CD4-positive, alpha-beta T cell treated with Interferon gamma for 1 hour (primary cell): ENCODE results near the gene ZDHHC14.
A peak's percentile ranks its signal among the peaks of the same experiment; 100 is the strongest.

ENCODE experiments used
- DNase-seq: peaks from one replicate; pipeline ENCODE4 v3.0.0-alpha.2; 2020

The ZDHHC14 gene

DNA sequence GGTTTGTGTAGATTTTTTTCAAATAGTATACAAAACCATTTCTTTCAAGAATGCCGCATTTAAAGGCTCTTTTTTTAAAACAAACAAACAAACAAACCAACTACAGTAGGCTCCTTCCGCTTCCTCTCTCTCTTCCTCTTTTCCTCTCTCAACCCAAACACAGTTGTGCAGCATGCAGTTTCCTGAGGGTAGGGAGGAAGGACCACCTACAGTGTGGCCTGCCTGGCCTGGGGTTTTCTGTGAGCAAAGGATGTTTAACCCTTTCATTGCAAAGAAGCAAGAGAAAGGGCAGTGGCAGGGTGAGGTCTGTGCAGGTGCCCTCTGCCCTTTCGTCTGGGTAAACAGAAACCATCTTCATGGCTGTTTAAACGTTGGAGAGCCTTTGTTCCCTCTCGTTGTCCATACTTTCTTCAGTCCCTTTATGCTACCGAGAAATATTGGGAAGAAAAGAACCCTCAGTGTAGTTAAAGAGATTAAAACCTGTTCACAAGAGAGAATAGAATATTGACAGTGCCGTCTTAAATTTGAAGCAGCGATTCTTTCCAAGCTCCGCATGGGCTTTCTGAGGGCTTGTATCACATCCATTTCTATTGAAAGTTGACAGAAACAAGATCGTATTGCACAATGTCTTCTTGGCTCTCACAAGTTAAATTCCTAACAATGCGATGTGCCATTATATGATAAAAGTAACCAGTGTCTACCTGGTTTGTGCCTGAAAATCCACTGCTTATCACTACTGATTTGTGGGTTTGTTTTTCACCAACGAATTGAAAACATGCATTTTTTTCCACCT, 226.5 kb downstream of the ZDHHC14 start:
- DNase-seq, result no peak

DNA sequence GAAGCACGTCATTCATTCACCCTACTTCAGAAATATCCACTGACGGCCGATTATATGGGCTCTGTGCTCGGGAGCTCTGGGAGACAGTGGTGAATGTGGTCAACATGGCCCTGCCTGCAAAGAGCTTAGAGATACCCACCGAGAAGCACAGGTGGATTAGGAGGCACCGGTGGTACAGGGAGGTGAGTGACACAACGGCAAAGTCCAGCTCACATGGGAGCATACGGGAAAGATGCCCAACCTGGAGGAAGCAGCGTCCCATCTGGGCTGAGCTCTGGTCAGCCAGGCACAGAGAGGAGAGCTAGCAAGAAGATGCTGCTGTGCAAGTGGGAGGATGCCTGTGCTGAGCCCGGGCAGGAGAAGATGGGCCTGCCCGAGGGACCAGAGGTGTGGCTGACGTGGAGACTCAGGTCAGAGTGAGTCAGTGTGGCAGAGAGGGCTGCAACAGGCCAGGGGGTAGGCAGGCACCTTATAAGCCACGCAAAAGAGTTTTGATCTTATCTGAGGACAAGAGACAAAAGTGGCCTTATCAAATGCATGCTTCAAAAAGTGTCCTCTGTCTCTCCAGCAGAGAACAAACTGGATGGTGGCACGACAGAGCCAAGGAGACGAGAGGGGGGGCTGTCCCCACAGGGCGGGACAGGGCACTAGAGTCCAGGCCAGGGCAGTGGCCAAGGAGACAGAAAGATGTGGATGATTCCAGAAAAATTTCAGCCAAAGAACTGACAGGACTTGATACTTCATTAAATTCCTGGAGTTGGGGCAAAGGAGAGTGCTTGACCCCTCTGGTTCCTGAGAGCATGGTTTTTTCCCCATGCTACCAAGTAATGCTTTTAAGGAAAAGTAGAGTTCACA, 227.5 kb downstream of the ZDHHC14 start:
- DNase-seq, result no peak

DNA sequence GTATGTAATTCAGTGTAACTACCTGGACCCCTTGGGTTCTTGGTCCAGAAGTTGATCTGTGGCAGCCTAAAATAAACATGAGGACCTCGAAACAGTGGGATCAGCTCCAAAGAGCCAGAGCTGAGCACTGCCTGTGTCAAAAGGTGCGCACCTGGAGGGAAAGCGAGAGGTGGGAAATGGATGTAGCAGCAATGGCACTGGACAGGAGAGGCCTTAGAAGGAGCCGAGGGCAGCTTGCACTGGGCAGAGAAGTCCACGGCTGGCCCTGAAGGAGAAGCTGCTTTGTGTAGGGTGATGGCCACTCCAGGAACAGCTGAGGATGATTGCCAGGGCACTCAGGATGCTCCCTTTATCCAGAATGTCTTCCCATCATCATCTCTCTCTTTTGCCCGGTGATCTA, 228.1 kb downstream of the ZDHHC14 start:
- no peak for DNase-seq

DNA sequence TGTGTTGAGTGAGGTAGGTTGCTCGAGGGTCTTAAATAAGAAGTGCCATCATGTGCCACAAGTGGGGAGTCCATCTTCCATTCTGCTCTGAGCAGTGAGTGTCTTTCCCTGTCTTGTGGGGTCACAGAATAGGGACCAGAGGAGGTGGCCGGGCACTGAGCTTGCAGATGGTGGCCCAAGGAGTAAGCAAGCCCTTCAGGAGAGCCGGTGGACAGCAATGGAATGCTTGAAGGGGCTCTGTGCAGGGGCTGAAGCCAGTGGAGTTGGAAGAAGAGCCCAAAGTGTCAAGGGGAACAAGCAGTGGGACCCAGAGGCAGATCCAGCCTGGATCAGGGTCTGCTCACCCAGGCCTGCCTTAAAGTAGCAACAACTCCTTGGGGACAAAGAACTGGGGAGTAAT, 228.6 kb downstream of the ZDHHC14 start:
- DNase-seq, result no peak

DNA sequence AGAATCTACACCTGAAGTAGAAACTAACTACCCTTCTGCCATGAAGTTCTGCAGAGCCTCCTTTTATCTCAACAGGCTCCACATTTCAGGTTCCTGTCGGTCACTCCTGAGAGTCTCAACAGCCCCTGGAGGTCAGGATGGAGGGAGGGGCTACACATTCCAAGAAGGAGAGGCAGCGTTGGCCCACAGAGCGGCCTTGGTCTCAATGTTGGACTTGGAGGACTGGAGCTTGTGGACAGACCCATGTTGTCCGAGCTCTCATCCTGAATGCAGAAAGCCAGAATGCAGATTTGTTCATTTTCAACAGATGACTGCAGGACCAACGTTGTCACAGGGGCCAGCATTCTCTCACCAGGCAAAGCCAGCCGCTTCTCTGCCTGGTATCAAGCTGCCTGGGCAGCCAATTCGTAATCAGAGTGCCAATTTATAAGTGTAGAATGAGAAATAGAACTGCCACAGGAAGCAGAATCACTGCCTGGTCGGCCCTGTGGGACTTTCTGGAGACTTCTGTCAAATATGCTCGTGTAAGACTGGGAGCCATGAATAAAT, 229.5 kb downstream of the ZDHHC14 start:
- no peak for DNase-seq

DNA sequence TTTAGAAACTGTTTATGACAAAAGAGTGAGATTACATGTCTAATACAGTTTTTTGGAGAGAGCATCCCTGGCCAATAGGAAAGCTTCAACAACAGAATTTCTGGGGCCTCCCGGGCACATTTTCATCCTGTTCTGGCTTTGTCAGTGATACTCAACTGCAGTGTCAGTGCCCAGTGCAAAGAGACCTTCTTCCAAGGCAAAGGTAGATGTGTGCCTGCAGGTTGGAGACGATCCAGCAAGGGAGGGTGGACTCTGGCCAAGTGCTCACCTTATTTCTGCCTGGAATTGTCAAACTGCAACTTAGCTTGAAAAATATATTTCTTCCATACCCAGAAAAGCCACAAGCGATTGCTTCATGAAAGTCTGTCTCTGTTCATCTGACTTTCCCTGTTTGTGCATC, 230.4 kb downstream of the ZDHHC14 start:
- DNase-seq, result no peak

DNA sequence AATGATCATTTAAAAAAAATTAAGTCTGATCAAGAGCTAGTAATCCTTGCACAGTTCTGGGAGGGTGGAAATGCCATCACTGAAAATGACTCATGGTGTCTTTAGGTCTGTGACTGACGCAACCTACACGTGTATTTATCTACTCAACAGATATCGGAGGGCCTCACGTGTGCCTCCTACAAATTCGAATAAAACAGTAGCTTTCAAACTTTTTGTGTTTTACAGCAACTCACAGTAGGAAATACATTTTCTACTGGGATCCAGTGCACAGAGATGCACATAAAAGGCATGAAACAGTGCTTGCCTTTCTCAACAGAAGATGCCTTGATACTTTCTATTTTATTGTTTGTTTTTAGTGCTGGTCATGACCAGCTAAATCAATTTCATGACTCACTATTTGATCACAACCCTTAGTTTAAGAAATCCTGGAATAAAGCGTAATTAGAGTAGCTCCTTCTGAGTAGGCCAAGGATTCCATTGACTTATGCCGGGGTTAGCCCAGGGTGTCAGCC, 232.1 kb downstream of the ZDHHC14 start:
- DNase-seq, result no peak

DNA sequence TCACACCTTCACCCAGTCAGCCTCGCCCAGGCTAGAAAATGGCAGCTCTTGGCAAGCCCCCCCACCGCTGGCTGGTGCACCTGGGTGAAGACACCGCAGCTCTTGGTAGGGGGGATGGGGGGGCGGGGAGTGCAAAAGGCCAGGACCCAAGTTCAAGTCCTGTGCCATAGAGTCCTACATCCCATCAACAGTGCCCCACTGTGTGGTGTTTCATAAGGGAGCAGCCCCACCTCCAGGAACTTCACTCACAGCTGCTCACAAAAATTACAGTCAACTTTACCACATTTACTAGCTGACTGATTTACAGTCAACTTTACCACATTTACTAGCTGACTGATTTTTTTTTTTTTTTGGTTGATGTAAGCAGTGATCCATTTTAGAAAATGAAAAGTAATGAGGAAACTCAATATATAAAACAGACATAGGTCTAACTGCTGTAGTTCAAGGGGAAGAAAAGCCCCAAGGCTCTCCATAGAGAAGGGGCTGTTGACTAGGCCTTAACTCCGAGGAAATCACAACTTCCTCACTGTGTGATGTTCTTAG, 233.1 kb downstream of the ZDHHC14 start:
- no peak for DNase-seq

DNA sequence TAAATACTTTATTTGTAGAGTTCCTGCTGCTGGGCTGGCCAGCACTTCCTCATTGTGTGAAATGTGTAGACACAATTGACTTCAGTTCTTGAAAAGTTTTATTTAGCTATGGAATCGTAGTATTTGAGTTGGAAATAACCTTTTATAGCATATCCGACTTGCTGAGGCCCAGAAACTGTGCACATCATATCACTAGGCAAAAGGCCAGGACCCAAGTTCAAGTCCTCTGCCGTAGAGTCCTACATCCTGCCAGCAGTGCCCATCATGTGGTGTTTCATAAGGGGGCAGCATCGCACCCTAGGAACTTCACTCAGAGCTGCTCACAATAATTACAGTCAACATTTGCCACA, 234.4 kb downstream of the ZDHHC14 start:
- peak; percentile 10 for DNase-seq

DNA sequence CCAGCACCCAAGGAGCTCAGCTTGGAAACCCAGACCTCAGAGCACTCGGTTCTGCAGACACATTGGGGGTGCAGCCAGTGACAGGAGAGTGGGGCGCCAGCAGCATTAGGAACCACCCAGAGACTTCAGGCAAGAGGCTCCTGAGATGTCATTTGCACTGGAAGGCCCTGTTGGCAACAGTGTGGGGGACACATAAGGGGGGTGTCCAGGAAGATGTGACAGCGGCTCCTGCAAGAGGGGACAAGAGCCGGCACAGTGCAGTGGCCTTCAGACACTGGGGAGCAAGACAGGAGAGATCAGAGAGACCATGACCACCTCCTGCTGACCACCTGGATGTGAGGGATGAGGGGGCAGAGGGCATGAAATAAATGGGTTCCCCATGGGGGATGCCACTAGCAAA, 235.0 kb downstream of the ZDHHC14 start:
- no peak for DNase-seq

DNA sequence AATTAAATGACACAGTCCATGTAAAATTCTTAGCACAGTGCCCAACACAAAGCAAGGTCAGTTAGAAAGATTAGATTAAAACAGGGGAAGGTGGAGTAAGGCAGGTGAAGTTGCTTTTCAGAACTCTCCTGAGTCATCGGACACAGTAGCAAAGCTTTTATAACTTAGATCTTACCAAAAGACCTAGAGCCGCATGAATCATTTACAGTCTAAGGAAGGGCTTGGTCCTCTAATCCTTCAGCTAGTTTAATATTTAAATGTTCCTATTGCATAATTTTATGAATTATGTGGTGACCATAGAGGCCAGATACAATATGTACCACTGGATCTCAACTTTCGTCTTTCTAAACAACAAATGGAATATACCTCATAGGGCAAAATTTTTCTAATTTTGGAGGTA, 240.0 kb downstream of the ZDHHC14 start:
- DNase-seq, result no peak

DNA sequence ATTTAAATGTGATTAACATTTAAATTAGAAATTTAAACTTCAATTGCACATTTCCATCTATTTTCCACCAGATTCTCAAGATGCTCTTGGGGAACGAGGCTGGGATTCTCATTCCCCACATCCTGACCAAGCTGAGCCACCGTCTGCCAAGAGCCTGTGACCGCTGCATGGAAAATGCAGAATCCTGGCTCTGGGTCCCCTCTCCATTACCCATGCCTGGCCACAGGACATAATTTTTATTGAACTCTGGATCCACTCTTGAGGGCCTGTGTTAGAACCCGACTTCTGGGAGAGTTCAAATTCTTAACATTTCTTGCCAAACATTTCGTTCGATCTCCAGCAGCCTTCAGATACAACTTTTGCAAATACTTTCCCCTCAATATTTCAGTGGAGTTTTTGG, 240.4 kb downstream of the ZDHHC14 start:
- no peak for DNase-seq

DNA sequence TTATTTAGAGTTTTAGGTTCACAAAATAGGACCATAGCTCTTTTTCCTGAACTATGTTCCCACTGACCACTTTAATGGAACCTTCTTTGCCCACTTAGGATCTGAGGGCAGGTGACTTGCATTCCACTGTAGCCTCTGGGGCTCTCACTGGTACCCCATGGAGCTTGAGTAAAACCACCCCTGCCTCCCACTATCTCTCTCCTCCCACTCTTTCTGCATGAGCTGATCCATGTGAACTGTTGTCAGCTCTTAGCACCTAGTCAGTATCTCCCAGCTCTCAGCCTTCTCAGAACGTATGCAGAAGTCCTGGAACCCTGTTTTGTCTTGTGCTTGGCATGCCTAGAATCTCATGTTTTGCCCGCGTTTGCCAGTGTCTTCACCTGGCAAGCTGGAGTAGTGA, 241.4 kb downstream of the ZDHHC14 start:
- no peak for DNase-seq

DNA sequence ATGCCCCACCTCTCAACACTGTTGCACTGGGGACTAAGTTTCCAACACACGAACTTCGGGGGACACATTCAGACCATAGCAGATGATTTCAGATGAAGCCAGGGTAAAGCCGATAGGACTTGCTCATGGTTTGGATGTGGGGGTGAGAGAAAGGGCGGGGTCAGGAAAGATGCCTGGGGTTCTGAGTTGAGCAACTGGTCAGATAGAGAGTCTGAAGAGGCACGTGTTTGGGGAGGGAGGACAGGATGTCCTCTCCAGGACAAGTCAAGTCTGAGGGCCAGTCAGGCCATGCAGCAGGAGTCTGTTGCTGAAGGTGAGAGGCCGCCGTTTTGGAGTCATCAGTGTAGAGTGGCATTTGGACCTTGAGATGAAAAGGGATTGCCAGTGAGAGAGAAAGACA, 244.1 kb downstream of the ZDHHC14 start:
- no peak for DNase-seq

DNA sequence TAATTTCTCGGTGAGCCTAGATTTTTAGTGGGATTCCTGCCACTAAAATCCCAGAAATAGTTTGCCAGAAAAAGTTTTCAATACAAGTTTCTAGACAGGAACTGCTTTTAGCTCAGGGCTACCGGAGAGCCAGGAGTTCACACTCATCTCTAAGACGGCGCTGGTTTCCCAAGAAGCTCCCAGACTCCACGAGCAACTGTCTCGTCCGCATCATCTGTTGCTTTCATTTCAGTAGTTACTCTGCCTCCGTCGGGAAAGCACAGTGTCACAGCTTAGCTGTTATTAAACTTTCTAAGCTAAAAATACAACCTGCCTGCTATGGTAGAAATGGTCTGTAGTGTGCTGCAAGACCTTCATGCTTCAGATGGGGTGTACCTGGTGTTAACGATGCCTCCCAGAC, 244.8 kb downstream of the ZDHHC14 start:
- no peak for DNase-seq

DNA sequence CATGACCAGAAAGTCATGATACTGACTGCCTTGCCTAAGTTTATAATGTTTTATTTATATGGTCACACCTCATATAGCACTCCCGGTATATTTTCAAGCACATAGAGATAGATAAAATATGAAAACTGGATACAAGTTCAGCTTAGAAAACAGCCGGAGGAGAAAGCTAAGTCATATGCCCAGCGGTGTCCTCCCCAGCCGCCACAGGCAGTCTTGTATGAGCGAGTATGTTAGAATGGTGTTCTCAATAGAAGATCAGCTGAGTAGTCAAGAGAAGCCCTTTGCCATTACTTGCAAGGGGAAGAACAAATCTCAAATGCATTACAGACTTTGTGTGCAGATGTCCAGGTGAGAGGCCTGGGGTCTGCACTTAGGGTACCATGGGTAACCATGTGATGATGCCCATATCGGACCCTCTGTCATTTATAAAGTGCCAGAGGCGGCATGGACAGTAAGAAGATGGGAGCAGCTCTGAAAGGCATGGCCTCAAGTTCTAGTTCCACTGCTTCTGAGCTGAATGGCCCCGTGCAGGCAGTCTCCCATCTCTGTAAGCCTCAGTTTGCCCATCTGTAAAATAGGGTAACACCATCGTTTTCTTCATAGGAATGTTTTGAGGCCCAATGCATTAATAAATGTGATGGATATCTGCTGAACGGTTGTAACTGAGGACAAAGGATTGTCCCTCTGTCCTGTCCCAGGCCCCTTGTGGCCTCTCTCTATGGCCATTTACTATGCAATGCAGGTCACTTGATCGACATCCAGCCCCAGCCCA, 246.4 kb downstream of the ZDHHC14 start:
- no peak for DNase-seq

DNA sequence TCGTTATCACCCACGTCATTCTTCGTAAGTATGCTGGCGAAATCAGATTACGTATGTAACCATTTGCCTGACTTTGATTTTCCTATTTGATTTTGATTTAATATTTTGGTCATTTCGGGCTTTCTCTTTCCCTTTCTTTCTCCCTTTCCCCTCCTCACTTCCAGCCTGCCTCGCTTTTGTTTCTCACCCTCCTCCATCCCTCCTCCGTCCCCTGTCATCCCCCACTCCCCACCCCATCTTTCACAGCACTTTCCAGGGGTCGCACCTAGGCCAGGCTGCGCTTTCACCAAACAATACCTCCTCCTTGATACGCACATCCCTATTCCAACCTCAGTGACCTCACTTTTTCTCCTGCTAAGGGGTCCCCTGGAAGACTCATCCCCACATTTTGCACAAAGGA, 247.5 kb downstream of the ZDHHC14 start:
- DNase-seq, result no peak

DNA sequence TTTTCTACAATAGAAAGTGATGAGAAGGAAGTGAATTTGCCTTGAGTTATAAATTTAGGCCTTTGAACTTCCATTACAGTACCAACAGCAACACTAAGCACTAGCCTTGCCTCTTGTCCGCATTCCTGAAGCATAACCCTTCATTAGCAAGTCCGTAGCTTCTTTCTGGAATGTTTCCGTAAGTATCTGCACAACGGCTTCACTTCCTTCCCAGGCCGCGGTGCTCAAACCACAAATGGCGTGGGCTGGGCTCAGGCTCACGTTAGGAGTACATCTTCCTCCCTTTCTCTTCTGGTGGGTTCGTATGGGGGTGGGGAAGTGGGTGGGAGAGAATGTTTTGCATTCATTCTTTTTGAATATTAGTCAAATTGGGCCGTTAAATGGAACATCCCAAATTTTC, 248.2 kb downstream of the ZDHHC14 start:
- DNase-seq, result no peak

DNA sequence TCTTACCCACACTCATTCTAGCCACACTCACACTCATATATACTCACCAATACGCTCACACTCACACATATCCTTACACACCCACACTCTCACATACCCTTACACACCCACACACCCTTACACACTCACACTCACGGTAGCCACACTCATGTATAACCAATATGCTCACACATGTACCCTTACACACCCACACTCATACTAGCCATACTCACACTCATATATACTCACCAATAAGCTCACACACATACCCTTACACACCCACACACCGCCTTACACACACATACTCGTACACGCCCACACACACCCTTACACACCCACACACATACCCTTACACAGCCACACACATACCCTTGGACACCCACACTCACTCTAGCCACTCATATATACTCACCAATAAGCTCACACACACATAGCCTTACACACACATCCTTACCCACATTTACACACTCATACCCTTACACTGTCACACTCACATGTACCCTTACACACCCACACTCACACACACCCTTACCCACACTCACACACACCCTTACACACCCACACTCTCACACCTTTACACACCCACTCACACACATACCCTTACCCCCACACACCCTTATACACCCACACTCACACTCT, 249.6 kb downstream of the ZDHHC14 start:
- DNase-seq, result no peak

DNA sequence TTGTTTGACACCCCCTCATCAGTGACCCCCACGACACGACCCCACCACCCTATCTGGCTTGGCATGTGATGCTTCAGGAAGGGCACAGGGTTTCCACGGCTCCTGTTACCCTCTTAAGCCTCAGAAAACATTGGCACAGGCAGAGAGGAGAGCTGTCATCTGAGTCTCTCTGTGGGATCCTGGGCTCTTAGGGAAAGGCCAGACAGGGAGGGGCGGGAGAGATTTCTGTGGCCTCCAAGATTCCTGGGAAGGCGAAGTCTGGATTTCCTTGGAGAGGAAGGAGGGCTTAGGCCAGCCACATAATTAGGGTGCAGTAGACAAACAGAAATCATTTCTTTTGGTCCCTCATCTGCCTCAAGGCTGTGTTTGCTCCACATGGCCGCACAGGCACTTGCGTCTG, 250.4 kb downstream of the ZDHHC14 start:
- no peak for DNase-seq

DNA sequence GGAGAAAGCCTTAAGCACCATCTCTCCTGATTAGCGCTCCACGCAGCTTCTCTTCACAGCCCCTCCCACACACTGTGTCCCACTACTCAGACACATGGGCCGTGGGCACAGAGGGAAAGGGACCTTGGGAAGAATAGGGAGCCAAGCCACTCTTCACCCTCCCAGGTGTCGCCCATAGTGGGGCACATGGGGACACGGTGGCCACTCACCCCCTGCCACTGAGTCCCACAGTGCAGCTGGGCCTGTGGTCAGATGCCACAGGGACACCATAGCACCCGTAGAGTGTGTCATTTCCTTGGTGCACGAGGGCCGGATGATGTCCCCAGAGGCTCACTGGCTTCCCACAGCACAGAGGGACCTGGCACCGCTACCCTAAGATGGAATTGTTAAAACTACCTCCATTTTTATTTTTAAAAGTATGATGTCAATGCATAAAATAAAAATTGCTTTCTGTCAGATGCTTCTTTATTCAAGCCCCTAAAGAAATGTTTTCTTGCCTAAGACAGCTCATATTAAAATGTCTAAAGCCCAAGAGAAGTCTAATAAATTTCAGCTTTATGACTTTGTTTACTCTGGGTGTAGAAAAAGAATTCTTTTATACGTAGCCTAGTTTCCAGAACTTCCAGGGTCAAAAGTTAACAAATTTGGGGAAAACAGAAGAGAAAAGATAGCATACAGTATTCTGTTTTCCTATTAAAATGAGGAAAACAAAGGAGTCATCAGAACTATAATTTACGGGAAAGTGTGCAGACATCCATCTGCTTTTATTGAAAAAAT, 251.0 kb downstream of the ZDHHC14 start:
- no peak for DNase-seq

DNA sequence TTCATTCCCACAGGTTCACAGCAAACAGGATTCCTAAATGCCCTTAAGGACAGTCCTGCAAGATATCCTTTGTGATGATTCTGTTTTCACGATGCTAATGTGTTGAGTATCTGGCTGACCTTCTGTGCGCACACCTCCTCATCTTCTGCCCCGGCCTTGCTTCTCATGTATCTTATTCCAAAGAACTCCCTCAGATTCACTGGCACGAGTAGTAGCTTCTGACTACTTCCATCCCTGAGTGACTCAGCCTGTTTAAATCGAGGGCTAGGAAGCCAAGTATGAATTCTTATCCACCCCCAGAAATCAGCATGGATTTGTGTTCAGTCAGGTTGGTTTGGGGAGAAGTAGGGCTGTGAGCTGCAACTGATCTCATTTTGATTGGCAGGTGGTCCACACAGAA, 251.8 kb downstream of the ZDHHC14 start:
- no peak for DNase-seq
